ENCODE results near the gene GJC1.
A peak's percentile ranks its signal among the peaks of the same experiment; 100 is the strongest.

Gene GJC1

GRCh38 chr17:44775838-44776621 lies 54.1 kb downstream of the GJC1 start:
- FAIRE-seq: no peak

GRCh38 chr17:44775136-44775837 lies 54.8 kb downstream of the GJC1 start:
- peak; percentile 98 for FAIRE-seq

- FAIRE-seq: peak; percentile 79
These were observed 55.6 kb downstream of the GJC1 start for GRCh38 chr17:44774271-44775135.

GRCh38 chr17:44773140-44773539 lies 56.9 kb downstream of the GJC1 start:
- no peak for FAIRE-seq

GRCh38 chr17:44772308-44773045 lies 57.6 kb downstream of the GJC1 start:
- FAIRE-seq: no peak

GRCh38 chr17:44770166-44770925 lies 59.7 kb downstream of the GJC1 start:
- no peak for FAIRE-seq

- no peak for FAIRE-seq
These were observed 60.4 kb downstream of the GJC1 start for GRCh38 chr17:44769647-44770084.

GRCh38 chr17:44769230-44769629 lies 60.9 kb downstream of the GJC1 start:
- no peak for FAIRE-seq

- no peak for FAIRE-seq
These were observed 61.5 kb downstream of the GJC1 start for GRCh38 chr17:44768505-44769142.

GRCh38 chr17:44767493-44767892 lies 62.6 kb downstream of the GJC1 start:
- FAIRE-seq: no peak

- no peak for FAIRE-seq
These were observed 63.6 kb downstream of the GJC1 start for GRCh38 chr17:44766409-44767038.

- FAIRE-seq: no peak
These were observed 64.1 kb downstream of the GJC1 start for GRCh38 chr17:44765965-44766364.

GRCh38 chr17:44763170-44763569 lies 66.9 kb downstream of the GJC1 start:
- FAIRE-seq: no peak

- FAIRE-seq: no peak
These were observed 67.9 kb downstream of the GJC1 start for GRCh38 chr17:44761932-44762810.

GRCh38 chr17:44760474-44761308 lies 69.4 kb downstream of the GJC1 start:
- FAIRE-seq: no peak

- FAIRE-seq: no peak
These were observed 70.2 kb downstream of the GJC1 start for GRCh38 chr17:44759916-44760243.

GRCh38 chr17:44759086-44759915 lies 70.8 kb downstream of the GJC1 start:
- no peak for FAIRE-seq
